A549 (cell line): ENCODE data around the gene COL4A6. TPM values are rescaled to one million over a fixed set of nuclear protein-coding genes. Genes with fewer than 3 reads are reported as not detected.
A peak's percentile ranks its signal among the peaks of the same experiment; 100 is the strongest.

Source experiments
- ATAC-seq, 2 experiments: fragments of 200-7000 bp in 1 of 2; fragments of >200 bp in 1 of 2; cut with Nextera tagmentation in 1 of 2; cut with Tn5 transposase in 1 of 2; 3 replicates each; pipeline versions ENCODE4 v1.8.0 to v1.9.1; 2018 to 2020; ENCODE audit warnings: mild to moderate bottlenecking in 1 of 2, moderate library complexity in 1 of 2
- CTCF ChIA-PET: fragments of 300-600 bp; sonication (Branson Sonifier 250); formaldehyde crosslinking; extraction: SDS; loops from one replicate; lab custom pipeline; 2021; ENCODE audit warnings: antibody characterized with exemption, inconsistent platforms; lab: Yijun Ruan, JAX
- POLR2A ChIA-PET: fragments of 350-600 bp; formaldehyde crosslinking; extraction: SDS; loops from one replicate; lab custom pipeline; 2021; ENCODE audit warnings: antibody characterized with exemption, inconsistent platforms; lab: Yijun Ruan, JAX
- DNase-seq, 2 experiments: peaks; one replicate each; pipeline versions ENCODE4 v3.0.0 to v3.0.0-alpha.2; 2011 to 2016; ENCODE audit warnings: low read depth in 1 of 2, low spot score in 1 of 2
- FAIRE-seq: peaks from 2 replicates; lab custom pipeline; 2011; peaks lifted over from hg19 to GRCh38; lab: Jason Lieb, UNC
- H3K27ac ChIP-seq, 2 experiments: fragments of >200 bp; sonication (Bioruptor Twin); formaldehyde crosslinking; 3 replicates each; pipeline ENCODE4 v1.5.1; 2016 to 2017
- H3K4me1 ChIP-seq: fragments of >200 bp; sonication (Bioruptor Twin); formaldehyde crosslinking; 3 replicates; pipeline ENCODE4 v1.6.1; 2016
- H3K4me2 ChIP-seq: fragments of >200 bp; sonication (Bioruptor Twin); formaldehyde crosslinking; 3 replicates; pipeline ENCODE4 v1.6.1; 2016
- H3K4me3 ChIP-seq: fragments of >200 bp; sonication (Bioruptor Twin); formaldehyde crosslinking; 3 replicates; pipeline ENCODE4 v1.5.1; 2016
- H3K9me3 ChIP-seq: fragments of >200 bp; sonication (Bioruptor Twin); formaldehyde crosslinking; 3 replicates; pipeline ENCODE4 v1.6.1; 2016
- CBX8 ChIP-seq: fragments of 200-600 bp; sonication (generic); IDR thresholded peaks from 2 replicates; pipeline ENCODE4 v1.6.1; 2016
- CEBPB ChIP-seq, 2 experiments: fragments of >200 bp in 1 of 2; sonication (Bioruptor Twin) in 1 of 2; formaldehyde crosslinking in 1 of 2; IDR thresholded peaks; 2 replicates each; pipeline ENCODE4 v1.6.1; 2012 to 2016
- CHD4 ChIP-seq: fragments of 200-600 bp; sonication (generic); IDR thresholded peaks from 2 replicates; pipeline ENCODE4 v1.6.1; 2016; ENCODE audit warnings: antibody characterized with exemption, mild to moderate bottlenecking, borderline replicate concordance
- EHF ChIP-seq: fragments of 250-450 bp; sonication (Bioruptor Pico); IDR thresholded peaks from 2 replicates; pipeline ENCODE4 v1.5.0; 2020; ENCODE audit warnings: mild to moderate bottlenecking
- EP300 ChIP-seq, 2 experiments: fragments of >200 bp; sonication (Bioruptor Twin); formaldehyde crosslinking; IDR thresholded peaks; 2 replicates in 1 of 2; 3 replicates in 1 of 2; pipeline ENCODE4 v1.6.1; 2016 to 2017
- FOSB ChIP-seq: fragments of 250-450 bp; sonication (Bioruptor Pico); IDR thresholded peaks from 2 replicates; pipeline ENCODE4 v1.5.0; 2020; ENCODE audit warnings: mild to moderate bottlenecking, moderate library complexity
- GATA3 ChIP-seq: IDR thresholded peaks from 2 replicates; pipeline ENCODE4 v1.6.1; 2012; ENCODE audit warnings: borderline replicate concordance
- HDAC2 ChIP-seq: fragments of 200-600 bp; sonication (generic); IDR thresholded peaks from 2 replicates; pipeline ENCODE4 v1.6.1; 2016
- HEYL ChIP-seq: fragments of 250-450 bp; sonication (Bioruptor Pico); IDR thresholded peaks from 2 replicates; pipeline ENCODE4 v1.8.0; 2021; ENCODE audit warnings: mild to moderate bottlenecking, moderate library complexity
- HOXA7 ChIP-seq: fragments of 250-450 bp; sonication (Bioruptor Pico); IDR thresholded peaks from 2 replicates; pipeline ENCODE4 v1.5.0; 2020; ENCODE audit warnings: mild to moderate bottlenecking, moderate library complexity
- MAZ ChIP-seq: fragments of 150-350 bp; IDR thresholded peaks from 2 replicates; pipeline ENCODE4 v1.6.1; 2014; ENCODE audit warnings: antibody characterized with exemption, low read depth, low read length, borderline replicate concordance
- MYC ChIP-seq: IDR thresholded peaks from 2 replicates; pipeline ENCODE4 v1.6.1; 2012; ENCODE audit warnings: mild to moderate bottlenecking, inconsistent platforms, low read length, improper control_type of control experiment, borderline replicate concordance
- NPAS2 ChIP-seq: fragments of 250-450 bp; sonication (Bioruptor Pico); IDR thresholded peaks from 2 replicates; pipeline ENCODE4 v1.8.0; 2022; ENCODE audit warnings: mild to moderate bottlenecking, moderate library complexity, borderline replicate concordance
- NR3C1 ChIP-seq: fragments of >200 bp; sonication (Bioruptor Twin); formaldehyde crosslinking; IDR thresholded peaks from 3 replicates; pipeline ENCODE4 v1.6.1; 2017
- RAD21 ChIP-seq, 2 experiments: fragments of >200 bp in 1 of 2; sonication (Bioruptor Twin) in 1 of 2; formaldehyde crosslinking in 1 of 2; IDR thresholded peaks in 1 of 2; conservative IDR thresholded peaks in 1 of 2; 2 replicates in 1 of 2; 3 replicates in 1 of 2; pipeline ENCODE4 v1.6.1; 2012 to 2018; ENCODE audit warnings: inconsistent platforms in 1 of 2
- RCOR1 ChIP-seq: fragments of 150-350 bp; IDR thresholded peaks from 2 replicates; pipeline ENCODE4 v1.6.1; 2014; ENCODE audit warnings: antibody characterized with exemption, low read length, low read depth
- RFX5 ChIP-seq: fragments of 450-650 bp; IDR thresholded peaks from 2 replicates; pipeline ENCODE4 v1.7.1; 2014; ENCODE audit warnings: antibody characterized with exemption, mild to moderate bottlenecking, moderate library complexity
- RNF2 ChIP-seq: fragments of 200-600 bp; sonication (generic); IDR thresholded peaks from 2 replicates; pipeline ENCODE4 v1.6.1; 2016; ENCODE audit warnings: low read depth, mild to moderate bottlenecking, antibody characterized with exemption, moderate library complexity, borderline replicate concordance
- SMC3 ChIP-seq: fragments of >200 bp; sonication (Bioruptor Twin); formaldehyde crosslinking; IDR thresholded peaks from 3 replicates; pipeline ENCODE4 v1.6.1; 2018; ENCODE audit warnings: inconsistent platforms
- SREBF2 ChIP-seq: fragments of 450-650 bp; IDR thresholded peaks from 2 replicates; pipeline ENCODE4 v1.6.1; 2014; ENCODE audit warnings: mild to moderate bottlenecking, moderate library complexity
- TFCP2L1 ChIP-seq: fragments of 250-450 bp; sonication (Bioruptor Pico); IDR thresholded peaks from 2 replicates; pipeline ENCODE4 v1.5.0; 2021; ENCODE audit warnings: mild to moderate bottlenecking
- TP53 ChIP-seq: fragments of 250-450 bp; sonication (Bioruptor Pico); IDR thresholded peaks from 2 replicates; pipeline ENCODE4 v1.5.0; 2021; ENCODE audit warnings: mild to moderate bottlenecking, moderate library complexity
- WGBS: methylation state at CpG from one replicate; pipeline ENCODE4 v1.1.6; 2017; ENCODE audit errors: missing lambda C conversion rate; 5-methylcytosine and 5-hydroxymethylcytosine counted together
- polyA plus RNA-seq, 4 experiments: library from polyadenylated mRNA; depleted of rRNA in 3 of 4; stranded (reverse); fragments of >200 nt; fragmentation: RNase III in 1 of 4; extraction: RNeasy Plus Mini Kit Qiagen cat#74134 plus additional on column Dnase treatment in 1 of 4; gene quantifications; 2 replicates in 3 of 4; 3 replicates in 1 of 4; pipeline ENCODE4 v1.2.3, GENCODE V29; 2011 to 2017
- TF ChIP-seq, protein P1 (sequence below): fragments of 250-450 bp; sonication (Bioruptor Pico); IDR thresholded peaks from 2 replicates; pipeline ENCODE4 v1.5.0; 2020; ENCODE audit warnings: low read depth, mild to moderate bottlenecking, moderate library complexity
- TF ChIP-seq, protein P2 (sequence below): IDR thresholded peaks from 2 replicates; pipeline ENCODE4 v1.6.1; 2012
- TF ChIP-seq, protein P3 (sequence below): fragments of 200-600 bp; sonication (generic); IDR thresholded peaks from 2 replicates; pipeline ENCODE4 v1.6.1; 2016; ENCODE audit warnings: antibody characterized with exemption, mild to moderate bottlenecking, moderate library complexity
- TF ChIP-seq, protein P4 (sequence below): fragments of >200 bp; sonication (Bioruptor Twin); formaldehyde crosslinking; IDR thresholded peaks from 3 replicates; pipeline ENCODE4 v1.6.1; 2016
- TF ChIP-seq, protein P5 (sequence below): IDR thresholded peaks from 2 replicates; pipeline ENCODE4 v1.6.1; 2012; ENCODE audit warnings: low read depth, borderline replicate concordance

COL4A6 gene
- polyA plus RNA-seq, 2 of the 4 experiments (the other 2 are of a cell fraction), result 13.0 to 19.8 TPM

DNA sequence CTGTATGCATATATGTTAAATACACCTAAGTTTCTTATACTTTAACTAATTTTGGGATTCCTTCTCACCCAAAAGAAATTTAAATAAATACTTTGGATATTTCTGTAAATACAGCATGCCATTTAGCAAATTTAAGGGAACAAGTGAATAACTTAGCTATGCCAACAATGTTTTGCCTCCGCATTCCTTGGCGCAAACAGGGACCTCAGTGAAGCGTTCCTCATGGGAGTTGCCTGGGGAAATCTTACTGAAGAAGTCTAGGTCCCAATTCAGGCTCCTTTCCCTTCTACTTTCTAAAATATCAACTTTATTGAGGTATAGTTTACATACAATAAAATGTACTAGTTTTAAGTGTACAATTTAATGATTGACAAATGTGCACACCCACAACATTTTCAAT is 26.4 kb upstream of the COL4A6 start (continued):
- TF ChIP-seq NPAS2, result no peak
- TF ChIP-seq, all 56 proteins: peak for 0

DNA sequence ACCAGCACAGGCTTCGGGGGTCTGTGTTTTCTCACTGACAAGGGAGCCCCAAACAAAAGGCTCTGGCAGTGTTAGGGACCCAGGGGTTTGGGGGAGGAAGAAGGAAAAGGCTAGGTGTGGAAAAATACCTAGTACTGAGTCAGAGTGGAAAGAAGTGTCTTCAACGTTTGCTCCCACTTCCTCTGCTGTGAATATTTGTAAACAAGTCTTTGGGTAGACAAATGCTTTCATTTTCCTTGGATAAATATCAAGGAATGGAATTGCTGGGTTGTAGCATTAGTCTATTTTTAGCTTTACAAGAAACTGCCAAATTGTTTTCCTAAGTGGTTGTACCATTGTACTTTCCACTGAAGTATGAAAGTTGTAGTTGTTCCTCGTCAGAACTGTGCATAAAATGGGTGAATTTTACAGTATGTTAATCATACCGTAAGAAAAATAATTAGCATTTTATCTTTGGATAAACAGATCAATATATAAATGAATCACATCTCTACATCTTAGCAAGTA is 18.8 kb upstream of the COL4A6 start:
- Histone ChIP-seq H3K4me3 (0 out of 3 replicates have a peak overlapping the region, but pooled peaks have one; percentile 3), H3K4me2 (peak overlapping the region; percentile 74), H3K27ac (peak overlapping the region; percentile 33 to 79; a peak in 4 of 6 replicates), H3K9me3 (no peaks in the 10 kb centered on the region), H3K4me1 (peaks cover 10% of the 10 kb centered on the region; the same call in 1 of the 3 replicates)
- TF ChIP-seq TP53 (CRISPR knock-in tag), result no peak
- TF ChIP-seq, protein P1, sequence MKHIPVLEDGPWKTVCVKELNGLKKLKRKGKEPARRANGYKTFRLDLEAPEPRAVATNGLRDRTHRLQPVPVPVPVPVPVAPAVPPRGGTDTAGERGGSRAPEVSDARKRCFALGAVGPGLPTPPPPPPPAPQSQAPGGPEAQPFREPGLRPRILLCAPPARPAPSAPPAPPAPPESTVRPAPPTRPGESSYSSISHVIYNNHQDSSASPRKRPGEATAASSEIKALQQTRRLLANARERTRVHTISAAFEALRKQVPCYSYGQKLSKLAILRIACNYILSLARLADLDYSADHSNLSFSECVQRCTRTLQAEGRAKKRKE (CRISPR knock-in tag), result no peak
- no peak for TF ChIP-seq MYC
- no peak for TF ChIP-seq RAD21 (conservative IDR thresholded peaks at IDR 0.05 in 1 of 2, IDR thresholded peaks at IDR 0.05 in 1 of 2)
- no peak for TF ChIP-seq HOXA7
- TF ChIP-seq, protein P2, sequence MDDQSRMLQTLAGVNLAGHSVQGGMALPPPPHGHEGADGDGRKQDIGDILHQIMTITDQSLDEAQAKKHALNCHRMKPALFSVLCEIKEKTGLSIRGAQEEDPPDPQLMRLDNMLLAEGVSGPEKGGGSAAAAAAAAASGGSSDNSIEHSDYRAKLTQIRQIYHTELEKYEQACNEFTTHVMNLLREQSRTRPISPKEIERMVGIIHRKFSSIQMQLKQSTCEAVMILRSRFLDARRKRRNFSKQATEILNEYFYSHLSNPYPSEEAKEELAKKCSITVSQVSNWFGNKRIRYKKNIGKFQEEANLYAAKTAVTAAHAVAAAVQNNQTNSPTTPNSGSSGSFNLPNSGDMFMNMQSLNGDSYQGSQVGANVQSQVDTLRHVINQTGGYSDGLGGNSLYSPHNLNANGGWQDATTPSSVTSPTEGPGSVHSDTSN, result no peak
- TF ChIP-seq RCOR1, result no peak
- TF ChIP-seq MAZ, result no peak
- no peak for TF ChIP-seq SMC3
- TF ChIP-seq EP300 (IDR thresholded peaks at IDR 0.05), result no peak
- TF ChIP-seq CHD4, result no peak
- TF ChIP-seq HEYL (CRISPR knock-in tag), result no peak
- TF ChIP-seq, protein P3, sequence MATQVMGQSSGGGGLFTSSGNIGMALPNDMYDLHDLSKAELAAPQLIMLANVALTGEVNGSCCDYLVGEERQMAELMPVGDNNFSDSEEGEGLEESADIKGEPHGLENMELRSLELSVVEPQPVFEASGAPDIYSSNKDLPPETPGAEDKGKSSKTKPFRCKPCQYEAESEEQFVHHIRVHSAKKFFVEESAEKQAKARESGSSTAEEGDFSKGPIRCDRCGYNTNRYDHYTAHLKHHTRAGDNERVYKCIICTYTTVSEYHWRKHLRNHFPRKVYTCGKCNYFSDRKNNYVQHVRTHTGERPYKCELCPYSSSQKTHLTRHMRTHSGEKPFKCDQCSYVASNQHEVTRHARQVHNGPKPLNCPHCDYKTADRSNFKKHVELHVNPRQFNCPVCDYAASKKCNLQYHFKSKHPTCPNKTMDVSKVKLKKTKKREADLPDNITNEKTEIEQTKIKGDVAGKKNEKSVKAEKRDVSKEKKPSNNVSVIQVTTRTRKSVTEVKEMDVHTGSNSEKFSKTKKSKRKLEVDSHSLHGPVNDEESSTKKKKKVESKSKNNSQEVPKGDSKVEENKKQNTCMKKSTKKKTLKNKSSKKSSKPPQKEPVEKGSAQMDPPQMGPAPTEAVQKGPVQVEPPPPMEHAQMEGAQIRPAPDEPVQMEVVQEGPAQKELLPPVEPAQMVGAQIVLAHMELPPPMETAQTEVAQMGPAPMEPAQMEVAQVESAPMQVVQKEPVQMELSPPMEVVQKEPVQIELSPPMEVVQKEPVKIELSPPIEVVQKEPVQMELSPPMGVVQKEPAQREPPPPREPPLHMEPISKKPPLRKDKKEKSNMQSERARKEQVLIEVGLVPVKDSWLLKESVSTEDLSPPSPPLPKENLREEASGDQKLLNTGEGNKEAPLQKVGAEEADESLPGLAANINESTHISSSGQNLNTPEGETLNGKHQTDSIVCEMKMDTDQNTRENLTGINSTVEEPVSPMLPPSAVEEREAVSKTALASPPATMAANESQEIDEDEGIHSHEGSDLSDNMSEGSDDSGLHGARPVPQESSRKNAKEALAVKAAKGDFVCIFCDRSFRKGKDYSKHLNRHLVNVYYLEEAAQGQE, result no peak
- TF ChIP-seq RNF2, result no peak
- FAIRE-seq (peak; percentile 94), DNase-seq (no peak), ATAC-seq (no peak)
- ChIA-PET CTCF (no interaction called here), POLR2A (no interaction called here)
- WGBS, result 42% methylated on average over 4 of the region's 4 CpGs

DNA sequence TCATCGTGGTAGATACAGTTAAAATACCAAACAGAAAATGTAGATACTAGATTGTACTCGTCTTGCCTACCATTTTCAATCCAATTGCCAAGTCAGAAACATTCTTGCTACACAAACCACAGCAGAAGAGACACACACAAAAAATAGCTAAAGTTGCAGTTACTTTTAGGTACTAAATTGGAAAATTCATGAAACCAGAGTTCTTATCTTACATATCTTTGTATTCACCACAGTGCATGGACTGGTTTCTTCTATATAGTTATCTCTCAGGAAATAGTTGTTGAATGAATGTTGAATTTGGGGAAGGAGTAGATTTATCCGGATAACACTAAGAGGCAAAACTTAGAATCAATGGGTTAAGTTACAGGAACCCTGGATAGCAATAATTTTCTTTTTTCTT is 15.6 kb upstream of the COL4A6 start:
- FAIRE-seq, result no peak
- Histone ChIP-seq H3K9me3 (no peaks in the 10 kb centered on the region), H3K4me3 (no peak overlapping the region), H3K4me1 (peaks cover 27% of the 10 kb centered on the region; the same call in 1 of the 3 replicates), H3K4me2 (no peak overlapping the region), H3K27ac (no peak overlapping the region)
- ATAC-seq, result no peak
- DNase-seq, result no peak
- ChIA-PET POLR2A (no interaction called here), CTCF (no interaction called here)
- TF ChIP-seq, protein P4, sequence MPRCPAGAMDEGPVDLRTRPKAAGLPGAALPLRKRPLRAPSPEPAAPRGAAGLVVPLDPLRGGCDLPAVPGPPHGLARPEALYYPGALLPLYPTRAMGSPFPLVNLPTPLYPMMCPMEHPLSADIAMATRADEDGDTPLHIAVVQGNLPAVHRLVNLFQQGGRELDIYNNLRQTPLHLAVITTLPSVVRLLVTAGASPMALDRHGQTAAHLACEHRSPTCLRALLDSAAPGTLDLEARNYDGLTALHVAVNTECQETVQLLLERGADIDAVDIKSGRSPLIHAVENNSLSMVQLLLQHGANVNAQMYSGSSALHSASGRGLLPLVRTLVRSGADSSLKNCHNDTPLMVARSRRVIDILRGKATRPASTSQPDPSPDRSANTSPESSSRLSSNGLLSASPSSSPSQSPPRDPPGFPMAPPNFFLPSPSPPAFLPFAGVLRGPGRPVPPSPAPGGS, result no peak
- TF ChIP-seq TFCP2L1 (no peak), CHD4 (no peak), RFX5 (no peak), CBX8 (no peak), CEBPB (IDR thresholded peaks at IDR 0.05) (no peak), NR3C1 (no peak), SREBF2 (no peak), EP300 (IDR thresholded peaks at IDR 0.05) (no peak), EHF (CRISPR knock-in tag) (no peak), HDAC2 (no peak), FOSB (CRISPR knock-in tag) (no peak), GATA3 (no peak)
- TF ChIP-seq, protein P5, sequence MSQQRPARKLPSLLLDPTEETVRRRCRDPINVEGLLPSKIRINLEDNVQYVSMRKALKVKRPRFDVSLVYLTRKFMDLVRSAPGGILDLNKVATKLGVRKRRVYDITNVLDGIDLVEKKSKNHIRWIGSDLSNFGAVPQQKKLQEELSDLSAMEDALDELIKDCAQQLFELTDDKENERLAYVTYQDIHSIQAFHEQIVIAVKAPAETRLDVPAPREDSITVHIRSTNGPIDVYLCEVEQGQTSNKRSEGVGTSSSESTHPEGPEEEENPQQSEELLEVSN, result no peak
- TF ChIP-seq, protein P2, result no peak
- TF ChIP-seq, protein P1 (CRISPR knock-in tag), result no peak
- WGBS, result 83% methylated on average over 3 of the region's 3 CpGs
